ENCODE results near the gene ARHGEF28.

ARHGEF28 gene

GRCh38 chr5:73863876-73864275, 237.9 kb downstream of the ARHGEF28 start:
- no peaks in the 10 kb centered on the region for H3K36me3 ChIP-seq (ENCODE audit: insufficient read depth, low read length)
- H3K79me2 ChIP-seq (ENCODE audit: insufficient read depth, low read length), result no peaks in the 10 kb centered on the region
- H3K4me2 ChIP-seq (ENCODE audit: low read depth, low read length, poor library complexity, severe bottlenecking), result no peak overlapping the region
- H2AFZ ChIP-seq (ENCODE audit: low read length), result no peak overlapping the region
- H3K4me3 ChIP-seq (ENCODE audit: low read length, poor library complexity, severe bottlenecking), result no peak overlapping the region
- H3K9me2 ChIP-seq (replicated peaks; ENCODE audit: low read depth, low read length), result no peaks in the 10 kb centered on the region
- H3F3A ChIP-seq (ENCODE audit: low read depth), result no peaks in the 10 kb centered on the region
- no peak for TF ChIP-seq EZH2phosphoT487 (IDR thresholded peaks at IDR 0.05; ENCODE audit: borderline replicate concordance)
- no peak for TF ChIP-seq CTCF (conservative IDR thresholded peaks at IDR 0.05; ENCODE audit: low read length)
- no peak overlapping the region for H3K9ac ChIP-seq (ENCODE audit: low read depth, low read length, poor library complexity, severe bottlenecking)
- H3K27me3 ChIP-seq (ENCODE audit: insufficient read depth, low read length, poor library complexity, severe bottlenecking), result no peaks in the 10 kb centered on the region
- H3K9me3 ChIP-seq (ENCODE audit: insufficient read depth, low read depth, low read length), result no peaks in the 10 kb centered on the region
- no peaks in the 10 kb centered on the region for H4K20me1 ChIP-seq (ENCODE audit: insufficient read depth, low read length, poor library complexity, severe bottlenecking)
- no peaks in the 10 kb centered on the region for H3K4me1 ChIP-seq (ENCODE audit: insufficient read depth, low read length, poor library complexity, severe bottlenecking)

GRCh38 chr5:73865315-73865714, 239.3 kb downstream of the ARHGEF28 start:
- no peaks in the 10 kb centered on the region for H3K9me3 ChIP-seq (ENCODE audit: insufficient read depth, low read depth, low read length)
- no peak overlapping the region for H3K4me3 ChIP-seq (ENCODE audit: low read length, poor library complexity, severe bottlenecking)
- no peaks in the 10 kb centered on the region for H3K36me3 ChIP-seq (ENCODE audit: insufficient read depth, low read length)
- H3K79me2 ChIP-seq (ENCODE audit: insufficient read depth, low read length), result no peaks in the 10 kb centered on the region
- TF ChIP-seq CTCF (conservative IDR thresholded peaks at IDR 0.05; ENCODE audit: low read length) (no peak), EZH2phosphoT487 (IDR thresholded peaks at IDR 0.05; ENCODE audit: borderline replicate concordance) (no peak)
- H3K9ac ChIP-seq (ENCODE audit: low read depth, low read length, poor library complexity, severe bottlenecking), result no peak overlapping the region
- H3K27me3 ChIP-seq (ENCODE audit: insufficient read depth, low read length, poor library complexity, severe bottlenecking), result no peaks in the 10 kb centered on the region
- no peak overlapping the region for H2AFZ ChIP-seq (ENCODE audit: low read length)
- H3K4me1 ChIP-seq (ENCODE audit: insufficient read depth, low read length, poor library complexity, severe bottlenecking), result no peaks in the 10 kb centered on the region
- no peaks in the 10 kb centered on the region for H3F3A ChIP-seq (ENCODE audit: low read depth)
- no peaks in the 10 kb centered on the region for H4K20me1 ChIP-seq (ENCODE audit: insufficient read depth, low read length, poor library complexity, severe bottlenecking)
- no peaks in the 10 kb centered on the region for H3K9me2 ChIP-seq (replicated peaks; ENCODE audit: low read depth, low read length)
- no peak overlapping the region for H3K4me2 ChIP-seq (ENCODE audit: low read depth, low read length, poor library complexity, severe bottlenecking)

- Histone ChIP-seq H2AFZ (ENCODE audit: low read length) (no peak overlapping the region), H3K9me3 (ENCODE audit: insufficient read depth, low read depth, low read length) (no peaks in the 10 kb centered on the region), H4K20me1 (ENCODE audit: insufficient read depth, low read length, poor library complexity, severe bottlenecking) (no peaks in the 10 kb centered on the region), H3K4me1 (ENCODE audit: insufficient read depth, low read length, poor library complexity, severe bottlenecking) (no peaks in the 10 kb centered on the region), H3K27me3 (ENCODE audit: insufficient read depth, low read length, poor library complexity, severe bottlenecking) (no peaks in the 10 kb centered on the region), H3K9ac (ENCODE audit: low read depth, low read length, poor library complexity, severe bottlenecking) (no peak overlapping the region), H3K4me2 (ENCODE audit: low read depth, low read length, poor library complexity, severe bottlenecking) (no peak overlapping the region), H3F3A (ENCODE audit: low read depth) (no peaks in the 10 kb centered on the region), H3K4me3 (ENCODE audit: low read length, poor library complexity, severe bottlenecking) (no peak overlapping the region), H3K9me2 (replicated peaks; ENCODE audit: low read depth, low read length) (no peaks in the 10 kb centered on the region), H3K36me3 (ENCODE audit: insufficient read depth, low read length) (no peaks in the 10 kb centered on the region), H3K79me2 (ENCODE audit: insufficient read depth, low read length) (no peaks in the 10 kb centered on the region)
- no peak for TF ChIP-seq EZH2phosphoT487 (IDR thresholded peaks at IDR 0.05; ENCODE audit: borderline replicate concordance)
- TF ChIP-seq CTCF (conservative IDR thresholded peaks at IDR 0.05; ENCODE audit: low read length), result no peak
Observed at GRCh38 chr5:73867345-73868335, 241.6 kb downstream of the ARHGEF28 start.

All from Loucy (cell line).